Heart right ventricle (tissue), 16 donors: Measurements from ENCODE around the gene FMO4. TPM values are rescaled to one million over a fixed set of nuclear protein-coding genes. Genes with fewer than 3 reads are reported as not detected.

Experiments used
- ATAC-seq, 8 donors: fragments of 200-7000 bp; cut with Tn5 transposase; one replicate each; pipeline ENCODE4 v1.9.1; 2020; ENCODE audit warnings: mild to moderate bottlenecking in 8 of 8, moderate library complexity in 8 of 8, moderate number of reproducible peaks in 1 of 8
- DNase-seq, 2 donors: peaks; one replicate each; pipeline ENCODE4 v3.0.0-alpha.2; 2020
- H3K27ac ChIP-seq, 10 donors: fragments of 200-600 bp; sonication (generic) in 2 of 10; one replicate each; pipeline versions ENCODE4 v1.5.0 to v1.8.0; 2020 to 2022; ENCODE audit warnings: mild to moderate bottlenecking in 3 of 10
- H3K27me3 ChIP-seq, 7 donors: fragments of 200-600 bp; one replicate each; pipeline ENCODE4 v1.8.0; 2021 to 2022; ENCODE audit warnings: mild to moderate bottlenecking in 2 of 7
- H3K36me3 ChIP-seq, 9 donors: fragments of 200-600 bp; sonication (generic) in 1 of 9; one replicate each; pipeline versions ENCODE4 v1.5.0 to v1.8.0; 2020 to 2022; ENCODE audit warnings: mild to moderate bottlenecking in 2 of 9
- H3K4me1 ChIP-seq, 9 donors: fragments of 200-600 bp; sonication (generic) in 1 of 9; one replicate each; pipeline versions ENCODE4 v1.5.0 to v1.8.0; 2020 to 2022; ENCODE audit warnings: mild to moderate bottlenecking in 4 of 9
- H3K4me3 ChIP-seq, 10 donors: fragments of 200-600 bp; sonication (generic) in 2 of 10; one replicate each; pipeline versions ENCODE4 v1.5.0 to v1.8.0; 2020 to 2022; ENCODE audit warnings: mild to moderate bottlenecking in 7 of 10, moderate library complexity in 2 of 10
- H3K9me3 ChIP-seq, 11 donors: fragments of 200-600 bp in 10 of 11; sonication (generic) in 2 of 11; one replicate each; pipeline versions ENCODE4 v1.5.0 to v1.8.0; 2013 to 2022; ENCODE audit warnings: mild to moderate bottlenecking in 2 of 11, control low read depth in 1 of 11, moderate library complexity in 1 of 11
- WGBS, 2 donors: extraction: QIAGEN DNeasy Blood & Tissue Kit; methylation state at CpG; one replicate each; pipeline ENCODE4 v1.1.7; 2013; ENCODE audit warnings: inconsistent platforms in 1 of 2; 5-methylcytosine and 5-hydroxymethylcytosine counted together
- intact Hi-C, 10 donors: fragments of 100-400 bp; cut with DNase I; formaldehyde crosslinking; loops; one replicate each; pipeline versions ENCODE4 v1.11.1 to v1.14.2; 2022
- polyA plus RNA-seq, 2 donors: library from polyadenylated mRNA; stranded (reverse); fragments of 200-250 nt; gene quantifications; one replicate each; pipeline ENCODE4 v1.2.3, GENCODE V29; 2013
- total RNA-seq, 10 donors: library from RNA; stranded (reverse); fragmentation: NEBNext Ultra II Directional in 3 of 10; extraction: Animal tissue kit (Norgen Biotek cat#: 25700) in 3 of 10; gene quantifications; one replicate each; pipeline versions ENCODE4 v1.2.1 to v1.2.4, GENCODE V29; 2021 to 2023
- TF ChIP-seq, protein P1 (sequence below), 9 donors: fragments of 200-600 bp; sonication (generic) in 2 of 9; IDR thresholded peaks; one replicate each; pipeline versions ENCODE4 v1.5.0 to v1.8.0; 2021 to 2022; ENCODE audit warnings: antibody characterized with exemption in 9 of 9, mild to moderate bottlenecking in 5 of 9, moderate library complexity in 1 of 9
- donor health status: Arrhythmogenic right ventricular cardiomyopathy.
- donor health status: ischemic (EF 13 %, LVEDD 7.1; RV severe dilation, severe dysfunction).
- donor health status: healthy with polysubstance abuse.
- donor health status: DM: no; HTN: yes; CAD: no.
- donor health status: DM: no; HTN: no; CAD: no.
- donor health status: ischemic (EF 25% LVEDD 6.9; RV normal size, moderate dysfunction).
- donor health status: ischemic (EF 25% LVEDD 5.7; RV mildly dilated, moderate dysfunction).
- donor health status: healthy.
- donor health status: DM: yes; HTN: yes; CAD: no.
- donor health status: Ischemic cardiomyopathy.
- donor health status: ischemic (EF 35%, LVEDD 5.7; RV mildly dilated, moderate dysfunction).
- donor health status: nonischemic (EF 11% LVEDD 7.7; RV severe dilation, severe dysfunction).
- donor health status: DM: yes; HTN: yes; CAD: no.
- donor health status: PGD.
- donor health status: ischemic (EF 29% LVEDD 5.4; RV normal size, mild dysfunction).
- donor health status: nonischemic (EF 23%, LVEDD 6.1; RV moderate dilation, normal function).

Gene FMO4
- total and polyA plus RNA-seq, 12 donors = 1.7 to 8.7 (median 5.3) TPM

DNA sequence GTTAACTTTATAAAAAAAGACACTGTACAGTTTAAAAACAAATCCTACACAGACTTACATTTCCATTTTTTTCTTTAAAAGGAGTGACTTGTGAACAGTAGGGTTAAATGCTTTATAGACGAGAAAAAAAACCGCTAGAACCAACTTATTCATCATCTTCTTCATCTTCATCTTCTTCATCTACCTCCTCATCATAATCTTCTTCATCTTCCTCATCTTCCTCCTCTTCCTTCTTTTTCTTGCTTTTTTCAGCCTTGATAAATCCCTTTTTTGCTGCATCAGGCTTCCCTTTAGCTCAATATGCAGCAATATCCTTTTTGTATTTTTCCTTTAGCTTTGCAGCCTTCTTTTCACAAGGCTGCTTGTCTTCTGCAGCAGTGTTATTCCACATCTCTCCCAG lies 43.2 kb upstream of the FMO4 start:
- H3K36me3 ChIP-seq = no peaks in the 10 kb centered on the region
- H3K4me3 ChIP-seq = no peak overlapping the region
- no peaks in the 10 kb centered on the region for H3K27me3 ChIP-seq
- WGBS, 2 donors = 94% methylated on average over 2 of the region's 2 CpGs
- DNase-seq (no peak), ATAC-seq (no peak)
- peaks cover 0 to 10% (median 0%) of the 10 kb centered on the region in 11 donors for H3K9me3 ChIP-seq
- intact Hi-C loops = no loop called here
- peaks cover 0 to 5% (median 0%) of the 10 kb centered on the region in 9 donors for H3K4me1 ChIP-seq
- no peak overlapping the region for H3K27ac ChIP-seq
- TF ChIP-seq, protein P1, sequence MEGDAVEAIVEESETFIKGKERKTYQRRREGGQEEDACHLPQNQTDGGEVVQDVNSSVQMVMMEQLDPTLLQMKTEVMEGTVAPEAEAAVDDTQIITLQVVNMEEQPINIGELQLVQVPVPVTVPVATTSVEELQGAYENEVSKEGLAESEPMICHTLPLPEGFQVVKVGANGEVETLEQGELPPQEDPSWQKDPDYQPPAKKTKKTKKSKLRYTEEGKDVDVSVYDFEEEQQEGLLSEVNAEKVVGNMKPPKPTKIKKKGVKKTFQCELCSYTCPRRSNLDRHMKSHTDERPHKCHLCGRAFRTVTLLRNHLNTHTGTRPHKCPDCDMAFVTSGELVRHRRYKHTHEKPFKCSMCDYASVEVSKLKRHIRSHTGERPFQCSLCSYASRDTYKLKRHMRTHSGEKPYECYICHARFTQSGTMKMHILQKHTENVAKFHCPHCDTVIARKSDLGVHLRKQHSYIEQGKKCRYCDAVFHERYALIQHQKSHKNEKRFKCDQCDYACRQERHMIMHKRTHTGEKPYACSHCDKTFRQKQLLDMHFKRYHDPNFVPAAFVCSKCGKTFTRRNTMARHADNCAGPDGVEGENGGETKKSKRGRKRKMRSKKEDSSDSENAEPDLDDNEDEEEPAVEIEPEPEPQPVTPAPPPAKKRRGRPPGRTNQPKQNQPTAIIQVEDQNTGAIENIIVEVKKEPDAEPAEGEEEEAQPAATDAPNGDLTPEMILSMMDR (IDR thresholded peaks at IDR 0.05) = no peak

DNA sequence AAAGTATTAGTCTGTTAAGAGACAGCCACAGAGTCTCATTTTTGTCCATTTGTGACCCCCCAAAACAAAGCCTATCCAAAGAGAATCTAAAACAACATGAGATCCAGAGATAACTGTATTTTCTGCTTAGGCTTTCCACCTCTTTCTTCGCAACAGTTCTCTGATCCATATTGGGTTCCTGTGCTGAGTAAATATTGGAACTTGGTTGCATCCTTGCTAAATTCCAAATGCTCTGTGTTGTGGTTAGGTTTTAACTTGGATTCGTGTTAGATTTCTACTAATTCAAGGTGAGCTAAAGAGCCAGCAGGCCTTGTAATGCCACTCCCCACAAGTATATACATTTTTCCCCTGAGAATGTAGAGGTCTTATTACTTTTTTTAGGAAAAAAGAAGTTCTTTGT lies 36.4 kb upstream of the FMO4 start:
- no peak overlapping the region for H3K4me3 ChIP-seq
- no peaks in the 10 kb centered on the region for H3K9me3 ChIP-seq
- DNase-seq (no peak), ATAC-seq (no peak)
- TF ChIP-seq, protein P1 (IDR thresholded peaks at IDR 0.05) = no peak
- 89 to 90% methylated on average over 2 of the region's 2 CpGs for WGBS, 2 donors
- H3K4me1 ChIP-seq = no peaks in the 10 kb centered on the region
- no peak overlapping the region for H3K27ac ChIP-seq
- H3K27me3 ChIP-seq = no peaks in the 10 kb centered on the region
- intact Hi-C loops = no loop called here
- no peaks in the 10 kb centered on the region for H3K36me3 ChIP-seq

DNA sequence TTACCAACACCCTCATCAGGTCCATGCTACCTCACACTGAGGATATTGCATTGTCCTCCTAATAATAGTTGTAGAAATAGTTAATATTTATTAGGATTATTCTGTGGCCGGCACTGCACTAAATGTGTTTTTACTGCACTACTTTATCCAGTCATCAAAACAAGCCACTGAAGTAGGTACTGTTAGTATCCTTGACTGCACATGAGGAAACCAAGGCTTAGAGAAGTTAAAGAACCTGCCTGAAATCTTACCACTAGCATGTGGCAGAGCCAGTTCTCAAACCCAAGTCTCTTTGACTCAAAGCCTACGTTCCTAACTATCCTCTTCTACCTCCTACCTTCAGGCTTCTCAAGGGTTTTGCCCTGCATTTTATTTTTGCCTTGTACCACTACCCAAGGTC lies 34.7 kb upstream of the FMO4 start:
- ATAC-seq (no peak), DNase-seq (no peak)
- intact Hi-C loops = no loop called here
- Histone ChIP-seq H3K27ac (no peak overlapping the region), H3K4me3 (no peak overlapping the region), H3K27me3 (no peaks in the 10 kb centered on the region), H3K4me1 (no peaks in the 10 kb centered on the region), H3K36me3 (no peaks in the 10 kb centered on the region), H3K9me3 (no peaks in the 10 kb centered on the region)
- TF ChIP-seq, protein P1 (IDR thresholded peaks at IDR 0.05) = no peak
- 85 to 90% methylated on average over 2 of the region's 2 CpGs for WGBS, 2 donors

DNA sequence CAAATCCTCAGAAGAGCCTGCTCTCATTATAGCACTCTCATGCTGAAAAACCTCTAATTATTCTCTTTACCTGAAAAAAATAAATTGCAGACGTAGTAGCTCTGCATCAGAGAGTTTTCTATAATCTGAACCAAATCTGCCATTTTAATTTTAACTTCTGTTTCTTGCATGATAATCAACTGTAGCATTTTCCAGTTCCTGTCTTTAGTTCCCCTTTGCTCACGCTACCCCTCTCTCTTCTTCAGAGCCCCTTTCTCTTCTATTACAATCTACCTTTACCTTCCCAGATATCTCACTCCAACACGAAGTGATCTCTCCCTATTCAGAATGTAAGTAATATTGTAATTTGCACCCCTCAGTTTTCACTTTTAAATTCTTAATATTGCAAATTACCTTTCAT lies 34.3 kb upstream of the FMO4 start:
- TF ChIP-seq, protein P1 (IDR thresholded peaks at IDR 0.05) = no peak
- DNase-seq (no peak), ATAC-seq (no peak)
- no peaks in the 10 kb centered on the region for H3K4me1 ChIP-seq
- no peaks in the 10 kb centered on the region for H3K27me3 ChIP-seq
- no peaks in the 10 kb centered on the region for H3K36me3 ChIP-seq
- H3K9me3 ChIP-seq = no peaks in the 10 kb centered on the region
- WGBS, 2 donors = 73 to 74% methylated on average over 3 of the region's 3 CpGs
- intact Hi-C loops = no loop called here
- no peak overlapping the region for H3K4me3 ChIP-seq
- H3K27ac ChIP-seq = no peak overlapping the region

DNA sequence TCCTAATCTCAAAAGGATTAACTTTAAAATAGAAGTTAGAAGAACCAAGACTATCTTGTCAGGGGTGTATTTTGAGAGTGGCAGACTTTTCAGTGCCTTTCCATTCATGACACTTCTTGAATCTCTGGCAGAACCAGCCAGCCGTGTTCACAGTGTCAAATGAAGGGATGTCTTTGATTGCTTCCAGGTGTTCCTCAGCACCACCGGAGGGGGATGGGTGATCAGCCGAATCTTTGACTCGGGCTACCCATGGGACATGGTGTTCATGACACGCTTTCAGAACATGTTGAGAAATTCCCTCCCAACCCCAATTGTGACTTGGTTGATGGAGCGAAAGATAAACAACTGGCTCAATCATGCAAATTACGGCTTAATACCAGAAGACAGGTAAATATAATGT lies 33.4 kb upstream of the FMO4 start:
- no peaks in the 10 kb centered on the region for H3K36me3 ChIP-seq
- H3K9me3 ChIP-seq = no peaks in the 10 kb centered on the region
- H3K27ac ChIP-seq = no peak overlapping the region
- 85 to 88% methylated on average over 7 of the region's 7 CpGs for WGBS, 2 donors
- ATAC-seq (no peak), DNase-seq (no peak)
- intact Hi-C loops = no loop called here
- H3K4me3 ChIP-seq = no peak overlapping the region
- H3K27me3 ChIP-seq = no peaks in the 10 kb centered on the region
- no peaks in the 10 kb centered on the region for H3K4me1 ChIP-seq
- TF ChIP-seq, protein P1 (IDR thresholded peaks at IDR 0.05) = no peak
